ENCODE measurements around the gene AGK. TPM values are rescaled to one million over a fixed set of nuclear protein-coding genes. Genes with fewer than 3 reads are reported as not detected.

Gene AGK
- total and polyA plus RNA-seq, 4 donors, result 7.2 to 13.6 (median 8.9) TPM

DNA sequence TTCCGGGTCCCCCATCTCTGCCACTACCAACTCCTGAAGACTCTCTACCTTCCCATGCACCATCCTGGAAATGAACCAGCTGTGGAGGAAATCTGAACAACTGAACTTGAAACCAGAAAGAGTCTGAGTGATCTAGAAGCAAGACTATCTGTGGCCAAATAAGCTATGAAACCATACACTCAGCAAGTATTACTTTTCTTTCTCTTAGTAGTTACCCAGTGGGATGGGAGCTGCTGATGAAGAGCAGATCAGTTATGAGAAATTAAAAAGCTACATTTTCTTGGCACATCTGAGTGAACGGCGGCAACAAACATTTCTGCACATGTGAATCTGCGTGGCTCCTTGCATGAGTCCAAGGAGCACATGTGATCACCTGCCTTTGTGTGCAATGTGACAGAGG lies 31.6 kb upstream of the AGK start:
- no peak for DNase-seq (ENCODE audit: low spot score)
- H3K9ac ChIP-seq (ENCODE audit: low read depth in 1 of 2, low read length in 2 of 2), result no peak overlapping the region
- WGBS, result 94% methylated on average over 4 of the region's 4 CpGs
- H3K4me3 ChIP-seq (ENCODE audit: low read depth in 1 of 3, low read length in 3 of 3), result no peak overlapping the region
- TF ChIP-seq ATF3 (IDR thresholded peaks at IDR 0.05) (no peak), RAD21 (IDR thresholded peaks at IDR 0.05) (no peak), HNF4A (conservative IDR thresholded peaks at IDR 0.05) (no peak), HNF4G (IDR thresholded peaks at IDR 0.05) (no peak), TAF1 (conservative IDR thresholded peaks at IDR 0.05) (no peak), GABPA (IDR thresholded peaks at IDR 0.05 in 1 of 2, conservative IDR thresholded peaks at IDR 0.05 in 1 of 2) (no peak), JUND (IDR thresholded peaks at IDR 0.05) (no peak), FOXA1 (IDR thresholded peaks at IDR 0.05) (no peak), YY1 (IDR thresholded peaks at IDR 0.05) (no peak), NR2F2 (IDR thresholded peaks at IDR 0.05) (no peak), EGR1 (IDR thresholded peaks at IDR 0.05; ENCODE audit: low read depth in 2 of 2) (no peak), FOXA2 (IDR thresholded peaks at IDR 0.05) (no peak), RXRA (IDR thresholded peaks at IDR 0.05) (no peak), SP1 (IDR thresholded peaks at IDR 0.05) (no peak)
- TF ChIP-seq, protein P1, sequence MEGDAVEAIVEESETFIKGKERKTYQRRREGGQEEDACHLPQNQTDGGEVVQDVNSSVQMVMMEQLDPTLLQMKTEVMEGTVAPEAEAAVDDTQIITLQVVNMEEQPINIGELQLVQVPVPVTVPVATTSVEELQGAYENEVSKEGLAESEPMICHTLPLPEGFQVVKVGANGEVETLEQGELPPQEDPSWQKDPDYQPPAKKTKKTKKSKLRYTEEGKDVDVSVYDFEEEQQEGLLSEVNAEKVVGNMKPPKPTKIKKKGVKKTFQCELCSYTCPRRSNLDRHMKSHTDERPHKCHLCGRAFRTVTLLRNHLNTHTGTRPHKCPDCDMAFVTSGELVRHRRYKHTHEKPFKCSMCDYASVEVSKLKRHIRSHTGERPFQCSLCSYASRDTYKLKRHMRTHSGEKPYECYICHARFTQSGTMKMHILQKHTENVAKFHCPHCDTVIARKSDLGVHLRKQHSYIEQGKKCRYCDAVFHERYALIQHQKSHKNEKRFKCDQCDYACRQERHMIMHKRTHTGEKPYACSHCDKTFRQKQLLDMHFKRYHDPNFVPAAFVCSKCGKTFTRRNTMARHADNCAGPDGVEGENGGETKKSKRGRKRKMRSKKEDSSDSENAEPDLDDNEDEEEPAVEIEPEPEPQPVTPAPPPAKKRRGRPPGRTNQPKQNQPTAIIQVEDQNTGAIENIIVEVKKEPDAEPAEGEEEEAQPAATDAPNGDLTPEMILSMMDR (IDR thresholded peaks at IDR 0.05; ENCODE audit: low read depth, low read length, missing input control), result no peak
- TF ChIP-seq, protein P2, sequence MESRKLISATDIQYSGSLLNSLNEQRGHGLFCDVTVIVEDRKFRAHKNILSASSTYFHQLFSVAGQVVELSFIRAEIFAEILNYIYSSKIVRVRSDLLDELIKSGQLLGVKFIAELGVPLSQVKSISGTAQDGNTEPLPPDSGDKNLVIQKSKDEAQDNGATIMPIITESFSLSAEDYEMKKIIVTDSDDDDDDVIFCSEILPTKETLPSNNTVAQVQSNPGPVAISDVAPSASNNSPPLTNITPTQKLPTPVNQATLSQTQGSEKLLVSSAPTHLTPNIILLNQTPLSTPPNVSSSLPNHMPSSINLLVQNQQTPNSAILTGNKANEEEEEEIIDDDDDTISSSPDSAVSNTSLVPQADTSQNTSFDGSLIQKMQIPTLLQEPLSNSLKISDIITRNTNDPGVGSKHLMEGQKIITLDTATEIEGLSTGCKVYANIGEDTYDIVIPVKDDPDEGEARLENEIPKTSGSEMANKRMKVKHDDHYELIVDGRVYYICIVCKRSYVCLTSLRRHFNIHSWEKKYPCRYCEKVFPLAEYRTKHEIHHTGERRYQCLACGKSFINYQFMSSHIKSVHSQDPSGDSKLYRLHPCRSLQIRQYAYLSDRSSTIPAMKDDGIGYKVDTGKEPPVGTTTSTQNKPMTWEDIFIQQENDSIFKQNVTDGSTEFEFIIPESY (IDR thresholded peaks at IDR 0.05), result no peak
- H3K27ac ChIP-seq (ENCODE audit: low read depth in 1 of 2, low read length in 2 of 2), result no peak overlapping the region
- H3K4me1 ChIP-seq (ENCODE audit: control insufficient read depth in 4 of 4, insufficient read depth in 4 of 4, low read length in 3 of 4), result no peaks in the 10 kb centered on the region
- H3K9me3 ChIP-seq (ENCODE audit: control insufficient read depth in 4 of 4, low read length in 3 of 4), result no peaks in the 10 kb centered on the region
- H3K36me3 ChIP-seq (ENCODE audit: control insufficient read depth in 4 of 4, insufficient read depth in 3 of 4, low read depth in 1 of 4, low read length in 3 of 4), result no peaks in the 10 kb centered on the region
- peaks cover 0 to 2% (median 0%) of the 10 kb centered on the region in 4 donors for H3K27me3 ChIP-seq (ENCODE audit: control insufficient read depth in 4 of 4, insufficient read depth in 4 of 4, low read length in 3 of 4)

- no peak overlapping the region for H3K4me3 ChIP-seq (ENCODE audit: low read depth in 1 of 3, low read length in 3 of 3)
- DNase-seq (ENCODE audit: low spot score), result no peak
- 78% methylated on average over 3 of the region's 3 CpGs for WGBS
- H3K27me3 ChIP-seq (ENCODE audit: control insufficient read depth in 4 of 4, insufficient read depth in 4 of 4, low read length in 3 of 4), result no peaks in the 10 kb centered on the region
- H3K27ac ChIP-seq (ENCODE audit: low read depth in 1 of 2, low read length in 2 of 2), result no peak overlapping the region
- H3K4me1 ChIP-seq (ENCODE audit: control insufficient read depth in 4 of 4, insufficient read depth in 4 of 4, low read length in 3 of 4), result no peaks in the 10 kb centered on the region
- H3K9ac ChIP-seq (ENCODE audit: low read depth in 1 of 2, low read length in 2 of 2), result no peak overlapping the region
- no peaks in the 10 kb centered on the region for H3K36me3 ChIP-seq (ENCODE audit: control insufficient read depth in 4 of 4, insufficient read depth in 3 of 4, low read depth in 1 of 4, low read length in 3 of 4)
- H3K9me3 ChIP-seq (ENCODE audit: control insufficient read depth in 4 of 4, low read length in 3 of 4), result no peaks in the 10 kb centered on the region
- TF ChIP-seq SP1 (IDR thresholded peaks at IDR 0.05), result no peak
- TF ChIP-seq, protein P2 (IDR thresholded peaks at IDR 0.05), result no peak
- TF ChIP-seq YY1 (IDR thresholded peaks at IDR 0.05), result no peak
- no peak for TF ChIP-seq RXRA (IDR thresholded peaks at IDR 0.05)
- no peak for TF ChIP-seq FOXA2 (IDR thresholded peaks at IDR 0.05)
- TF ChIP-seq HNF4A (conservative IDR thresholded peaks at IDR 0.05), result no peak
- no peak for TF ChIP-seq GABPA (IDR thresholded peaks at IDR 0.05 in 1 of 2, conservative IDR thresholded peaks at IDR 0.05 in 1 of 2)
- TF ChIP-seq JUND (IDR thresholded peaks at IDR 0.05), result no peak
- no peak for TF ChIP-seq TAF1 (conservative IDR thresholded peaks at IDR 0.05)
- no peak for TF ChIP-seq NR2F2 (IDR thresholded peaks at IDR 0.05)
- TF ChIP-seq RAD21 (IDR thresholded peaks at IDR 0.05), result no peak
- no peak for TF ChIP-seq HNF4G (IDR thresholded peaks at IDR 0.05)
- no peak for TF ChIP-seq MAX (IDR thresholded peaks at IDR 0.05)
- TF ChIP-seq, protein P3, sequence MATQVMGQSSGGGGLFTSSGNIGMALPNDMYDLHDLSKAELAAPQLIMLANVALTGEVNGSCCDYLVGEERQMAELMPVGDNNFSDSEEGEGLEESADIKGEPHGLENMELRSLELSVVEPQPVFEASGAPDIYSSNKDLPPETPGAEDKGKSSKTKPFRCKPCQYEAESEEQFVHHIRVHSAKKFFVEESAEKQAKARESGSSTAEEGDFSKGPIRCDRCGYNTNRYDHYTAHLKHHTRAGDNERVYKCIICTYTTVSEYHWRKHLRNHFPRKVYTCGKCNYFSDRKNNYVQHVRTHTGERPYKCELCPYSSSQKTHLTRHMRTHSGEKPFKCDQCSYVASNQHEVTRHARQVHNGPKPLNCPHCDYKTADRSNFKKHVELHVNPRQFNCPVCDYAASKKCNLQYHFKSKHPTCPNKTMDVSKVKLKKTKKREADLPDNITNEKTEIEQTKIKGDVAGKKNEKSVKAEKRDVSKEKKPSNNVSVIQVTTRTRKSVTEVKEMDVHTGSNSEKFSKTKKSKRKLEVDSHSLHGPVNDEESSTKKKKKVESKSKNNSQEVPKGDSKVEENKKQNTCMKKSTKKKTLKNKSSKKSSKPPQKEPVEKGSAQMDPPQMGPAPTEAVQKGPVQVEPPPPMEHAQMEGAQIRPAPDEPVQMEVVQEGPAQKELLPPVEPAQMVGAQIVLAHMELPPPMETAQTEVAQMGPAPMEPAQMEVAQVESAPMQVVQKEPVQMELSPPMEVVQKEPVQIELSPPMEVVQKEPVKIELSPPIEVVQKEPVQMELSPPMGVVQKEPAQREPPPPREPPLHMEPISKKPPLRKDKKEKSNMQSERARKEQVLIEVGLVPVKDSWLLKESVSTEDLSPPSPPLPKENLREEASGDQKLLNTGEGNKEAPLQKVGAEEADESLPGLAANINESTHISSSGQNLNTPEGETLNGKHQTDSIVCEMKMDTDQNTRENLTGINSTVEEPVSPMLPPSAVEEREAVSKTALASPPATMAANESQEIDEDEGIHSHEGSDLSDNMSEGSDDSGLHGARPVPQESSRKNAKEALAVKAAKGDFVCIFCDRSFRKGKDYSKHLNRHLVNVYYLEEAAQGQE (IDR thresholded peaks at IDR 0.05), result no peak
- TF ChIP-seq, protein P1 (IDR thresholded peaks at IDR 0.05; ENCODE audit: low read depth, low read length, missing input control), result no peak
- TF ChIP-seq EGR1 (IDR thresholded peaks at IDR 0.05; ENCODE audit: low read depth in 2 of 2), result no peak
Observed at GRCh38 chr7:141522657-141523342, 28.4 kb upstream of the AGK start.
